MM.1S (cell line): ENCODE results near the gene KLHDC7B.

ENCODE experiments used
- CTCF ChIP-seq: fragments of 300-600 bp; sonication (generic); IDR thresholded peaks from 2 replicates; pipeline ENCODE4 v1.5.1; 2016; ENCODE audit warnings: antibody characterized with exemption, low read length, mixed read lengths
- EZH2 ChIP-seq: fragments of 300-600 bp; sonication (generic); optimal IDR thresholded peaks from 2 replicates; pipeline ENCODE3; 2017; ENCODE audit warnings: low read depth, mild to moderate bottlenecking, antibody characterized with exemption, low read length, mixed read lengths
- EZH2phosphoT487 ChIP-seq: fragments of 300-600 bp; sonication (generic); IDR thresholded peaks from 2 replicates; pipeline ENCODE4 v1.6.1; 2018; ENCODE audit warnings: antibody characterized with exemption, low read length

- no peak for TF ChIP-seq CTCF
- no peak for TF ChIP-seq EZH2
- TF ChIP-seq EZH2phosphoT487, result no peak
Observed at GRCh38 chr22:50518606-50519005, 27.1 kb upstream of the KLHDC7B start.
